HUES48 (cell line): ENCODE measurements around the gene TPST2.

Experiments
- H3K27ac ChIP-seq: one replicate; pipeline ENCODE4 v1.7.0; 2013; ENCODE audit warnings: low read depth, low read length, inconsistent platforms
- H3K27me3 ChIP-seq: 2 replicates; pipeline ENCODE4 v1.6.1; 2013; ENCODE audit warnings: mild to moderate bottlenecking, low read length; ENCODE audit not compliant: control insufficient read depth, insufficient read depth
- H3K36me3 ChIP-seq: 2 replicates; pipeline ENCODE4 v1.6.1; 2013; ENCODE audit warnings: low read length; ENCODE audit not compliant: control insufficient read depth, insufficient read depth
- H3K4me1 ChIP-seq: 2 replicates; pipeline ENCODE4 v1.6.1; 2013; ENCODE audit warnings: mild to moderate bottlenecking, low read length; ENCODE audit not compliant: control insufficient read depth, insufficient read depth
- H3K4me3 ChIP-seq: 2 replicates; pipeline ENCODE4 v1.5.1; 2013; ENCODE audit warnings: mild to moderate bottlenecking, low read depth, low read length
- H3K9ac ChIP-seq: 2 replicates; pipeline ENCODE4 v1.6.1; 2013; ENCODE audit warnings: mild to moderate bottlenecking, low read depth, low read length, moderate library complexity
- H3K9me3 ChIP-seq: 2 replicates; pipeline ENCODE4 v1.6.1; 2013; ENCODE audit warnings: low read length; ENCODE audit not compliant: control insufficient read depth, insufficient read depth

TPST2 gene

GRCh38 chr22:26589845-26590736, at the start of gene TPST2:
TPST2 (minus strand) TSS chr22:26590132; CDS start chr22:26541630, 48,502 bp downstream.
- H3K36me3 ChIP-seq: peaks cover 16% of the 10 kb centered on the region
- peak within 1 kb of the TSS; percentile 40 for H3K27ac ChIP-seq
- H3K9ac ChIP-seq: peak within 1 kb of the TSS; percentile 51; the same call in 1 of the 2 replicates

GRCh38 chr22:26636296-26636695, 46.4 kb upstream of the TPST2 start:
- no peaks in the 10 kb centered on the region for H3K36me3 ChIP-seq
- no peak overlapping the region for H3K27ac ChIP-seq
- H3K4me3 ChIP-seq: no peak overlapping the region
- no peak overlapping the region for H3K9ac ChIP-seq
- no peaks in the 10 kb centered on the region for H3K27me3 ChIP-seq
- peaks cover 14% of the 10 kb centered on the region for H3K4me1 ChIP-seq
- no peaks in the 10 kb centered on the region for H3K9me3 ChIP-seq

More at GRCh38 chr22:26589845-26590736, at the start of gene TPST2:
- Histone ChIP-seq H3K4me1 (peaks cover 14% of the 10 kb centered on the region), H3K9me3 (no peaks in the 10 kb centered on the region), H3K4me3 (peak within 1 kb of the TSS; percentile 84), H3K27me3 (no peaks in the 10 kb centered on the region)

GRCh38 chr22:26635117-26635516, 45.2 kb upstream of the TPST2 start:
- Histone ChIP-seq H3K27me3 (no peaks in the 10 kb centered on the region), H3K4me3 (no peak overlapping the region), H3K9ac (no peak overlapping the region), H3K27ac (no peak overlapping the region), H3K36me3 (no peaks in the 10 kb centered on the region), H3K4me1 (peaks cover 3% of the 10 kb centered on the region; the same call in 1 of the 2 replicates), H3K9me3 (no peaks in the 10 kb centered on the region)

GRCh38 chr22:26634189-26634588, 44.3 kb upstream of the TPST2 start:
- H3K4me3 ChIP-seq: no peak overlapping the region
- H3K9ac ChIP-seq: no peak overlapping the region
- no peak overlapping the region for H3K27ac ChIP-seq
- no peaks in the 10 kb centered on the region for H3K27me3 ChIP-seq
- H3K4me1 ChIP-seq: peaks cover 3% of the 10 kb centered on the region; the same call in 1 of the 2 replicates
- no peaks in the 10 kb centered on the region for H3K36me3 ChIP-seq
- H3K9me3 ChIP-seq: no peaks in the 10 kb centered on the region

GRCh38 chr22:26632422-26633155, 42.7 kb upstream of the TPST2 start:
- Histone ChIP-seq H3K36me3 (no peaks in the 10 kb centered on the region), H3K9me3 (no peaks in the 10 kb centered on the region), H3K27me3 (no peaks in the 10 kb centered on the region), H3K4me1 (peaks cover 3% of the 10 kb centered on the region; the same call in 1 of the 2 replicates), H3K9ac (no peak overlapping the region), H3K27ac (no peak overlapping the region), H3K4me3 (no peak overlapping the region)

GRCh38 chr22:26631282-26631681, 41.4 kb upstream of the TPST2 start:
- Histone ChIP-seq H3K4me3 (no peak overlapping the region), H3K36me3 (no peaks in the 10 kb centered on the region), H3K27me3 (no peaks in the 10 kb centered on the region), H3K9ac (no peak overlapping the region), H3K4me1 (peaks cover 3% of the 10 kb centered on the region; the same call in 1 of the 2 replicates), H3K27ac (no peak overlapping the region), H3K9me3 (no peaks in the 10 kb centered on the region)

- Histone ChIP-seq H3K27ac (no peak overlapping the region), H3K9ac (no peak overlapping the region), H3K36me3 (no peaks in the 10 kb centered on the region), H3K4me3 (no peak overlapping the region), H3K27me3 (no peaks in the 10 kb centered on the region), H3K9me3 (no peaks in the 10 kb centered on the region), H3K4me1 (peaks cover 3% of the 10 kb centered on the region; the same call in 1 of the 2 replicates)
These were observed 40.2 kb upstream of the TPST2 start for GRCh38 chr22:26629988-26630761.

- no peak overlapping the region for H3K27ac ChIP-seq
- H3K9me3 ChIP-seq: no peaks in the 10 kb centered on the region
- no peaks in the 10 kb centered on the region for H3K4me1 ChIP-seq
- H3K36me3 ChIP-seq: no peaks in the 10 kb centered on the region
- no peaks in the 10 kb centered on the region for H3K27me3 ChIP-seq
- no peak overlapping the region for H3K9ac ChIP-seq
- H3K4me3 ChIP-seq: no peak overlapping the region
These were observed 34.9 kb upstream of the TPST2 start for GRCh38 chr22:26624803-26625202.

- no peak overlapping the region for H3K4me3 ChIP-seq
These were observed 34.1 kb upstream of the TPST2 start for GRCh38 chr22:26623984-26624383.

GRCh38 chr22:26621663-26622062, 31.7 kb upstream of the TPST2 start, which contains the start of gene CRYBA4:
CRYBA4 (plus strand) TSS chr22:26621963; CDS start chr22:26622597, 634 bp downstream.
- H3K27ac ChIP-seq: no peak within 1 kb of the TSS
- H3K27me3 ChIP-seq: no peaks in the 10 kb centered on the region
- H3K9me3 ChIP-seq: no peaks in the 10 kb centered on the region
- peaks cover 15% of the 10 kb centered on the region for H3K4me1 ChIP-seq
- no peak within 1 kb of the TSS for H3K4me3 ChIP-seq
- H3K9ac ChIP-seq: no peak within 1 kb of the TSS
- H3K36me3 ChIP-seq: no peaks in the 10 kb centered on the region

More at GRCh38 chr22:26623984-26624383, 34.1 kb upstream of the TPST2 start:
- no peaks in the 10 kb centered on the region for H3K4me1 ChIP-seq
- H3K27me3 ChIP-seq: no peaks in the 10 kb centered on the region
- H3K27ac ChIP-seq: no peak overlapping the region
- H3K36me3 ChIP-seq: no peaks in the 10 kb centered on the region
- H3K9ac ChIP-seq: no peak overlapping the region
- H3K9me3 ChIP-seq: no peaks in the 10 kb centered on the region
